Pancreas (tissue), 10 donors: Measurements from ENCODE around the gene FRMD4A. TPM values are rescaled to one million over a fixed set of nuclear protein-coding genes. Genes with fewer than 3 reads are reported as not detected.

Experiments used
- ATAC-seq, 4 donors: fragments of 200-7000 bp; cut with Tn5 transposase; one replicate each; pipeline versions ENCODE4 v1.8.0 to v1.9.1; 2020; ENCODE audit warnings: mild to moderate bottlenecking in 4 of 4, moderate library complexity in 4 of 4
- DNase-seq, 6 donors: peaks; one replicate each; pipeline ENCODE4 v3.0.0-alpha.2; 2020
- FAIRE-seq: peaks from 2 replicates; lab custom pipeline; 2012; peaks lifted over from hg19 to GRCh38; lab: Jason Lieb, UNC
- H3K27ac ChIP-seq, 4 donors: fragments of 200-600 bp; sonication (generic); 1 replicate in 3 of 4; 2 replicates in 1 of 4; pipeline versions ENCODE4 v1.5.0 to v1.8.0; 2020
- H3K27me3 ChIP-seq, 4 donors: fragments of 200-600 bp; one replicate each; pipeline ENCODE4 v1.8.0; 2021
- H3K36me3 ChIP-seq, 3 donors: fragments of 200-600 bp; sonication (generic) in 1 of 3; one replicate each; pipeline versions ENCODE4 v1.5.0 to v1.8.0; 2020 to 2021
- H3K4me1 ChIP-seq, 3 donors: fragments of 200-600 bp; one replicate each; pipeline ENCODE4 v1.8.0; 2021
- H3K4me3 ChIP-seq, 4 donors: fragments of 200-600 bp; sonication (generic) in 2 of 4; one replicate each; pipeline versions ENCODE4 v1.5.0 to v1.8.0; 2020 to 2021
- H3K9me3 ChIP-seq, 4 donors: fragments of 200-600 bp; one replicate each; pipeline ENCODE4 v1.8.0; 2021
- CTCF ChIP-seq, 4 donors: fragments of 200-600 bp; sonication (generic) in 3 of 4; IDR thresholded peaks; one replicate each; pipeline versions ENCODE4 v1.5.0 to v1.8.0; 2021; ENCODE audit warnings: antibody characterized with exemption in 4 of 4
- WGBS, 2 donors: extraction: QIAGEN DNeasy Blood & Tissue Kit; methylation state at CpG; one replicate each; pipeline ENCODE4 v1.1.7; 2013; 5-methylcytosine and 5-hydroxymethylcytosine counted together
- intact Hi-C, 3 donors: fragments of 100-400 bp; cut with DNase I; formaldehyde crosslinking; loops; one replicate each; pipeline versions ENCODE4 v1.11.1 to v1.14.2; 2022
- polyA plus RNA-seq, 2 donors: library from polyadenylated mRNA; stranded (reverse); fragments of 200-250 nt; gene quantifications; one replicate each; pipeline ENCODE4 v1.2.3, GENCODE V29; 2013
- total RNA-seq, 6 donors: library from RNA; stranded (reverse); fragmentation: NEBNext Ultra II Directional in 4 of 6; extraction: Animal tissue kit (Norgen Biotek cat#: 25700) in 4 of 6; gene quantifications; one replicate each; pipeline versions ENCODE4 v1.2.1 to v1.2.4, GENCODE V29; 2021 to 2023
- donor health status: healthy with polysubstance abuse.
- donor health status: DM: no; HTN: no; CAD: no; lungs with moderate emphysema.
- donor health status: DM: no; HTN: no; CAD: no.
- donor health status: control.
- donor health status: control.
- donor health status: Bipolar disorder and iron deficiency.
- donor health status: DM: yes; HTN: yes; CAD: no.
- donor health status: DM: no; HTN: no; CAD: no.
- donor health status: DM: no; HTN: no; CAD: no.
- donor health status: DM: yes; HTN: yes; CAD: no.

Gene FRMD4A
- total and polyA plus RNA-seq, 8 donors, result 13.5 to 27.5 (median 18.7) TPM

- no peaks in the 10 kb centered on the region for H3K4me1 ChIP-seq
- no peaks in the 10 kb centered on the region for H3K9me3 ChIP-seq
- no peak overlapping the region for H3K27ac ChIP-seq
- no peak for TF ChIP-seq CTCF (IDR thresholded peaks at IDR 0.05)
- no peak overlapping the region for H3K4me3 ChIP-seq
- WGBS, 2 donors, result 75 to 84% methylated on average over 3 of the region's 3 CpGs
- ATAC-seq, result no peak
- FAIRE-seq, result no peak
- no peaks in the 10 kb centered on the region for H3K27me3 ChIP-seq
- H3K36me3 ChIP-seq, result no peaks in the 10 kb centered on the region
- DNase-seq, result no peak
- intact Hi-C loops, result no loop called here
Measured at GRCh38 chr10:14270370-14270769, 60.4 kb downstream of the FRMD4A start.

- 93 to 95% methylated on average over 4 of the region's 4 CpGs for WGBS, 2 donors
- no peaks in the 10 kb centered on the region for H3K9me3 ChIP-seq
- intact Hi-C loops, result no loop called here
- H3K36me3 ChIP-seq, result no peaks in the 10 kb centered on the region
- H3K27me3 ChIP-seq, result no peaks in the 10 kb centered on the region
- H3K27ac ChIP-seq, result no peak overlapping the region
- TF ChIP-seq CTCF (IDR thresholded peaks at IDR 0.05), result no peak
- H3K4me1 ChIP-seq, result peaks cover 0 to under 1% (median 0%) of the 10 kb centered on the region in 3 donors
- no peak for FAIRE-seq
- H3K4me3 ChIP-seq, result no peak overlapping the region
- no peak for ATAC-seq
- DNase-seq, result no peak
Measured at GRCh38 chr10:14265709-14266108, 65.0 kb downstream of the FRMD4A start.

GRCh38 chr10:14262836-14263425 is 67.8 kb downstream of the FRMD4A start:
- 90 to 91% methylated on average over 15 of the region's 15 CpGs for WGBS, 2 donors
- Histone ChIP-seq H3K36me3 (no peaks in the 10 kb centered on the region), H3K4me3 (no peak overlapping the region), H3K4me1 (peaks cover 0 to 15% (median 0%) of the 10 kb centered on the region in 3 donors), H3K27ac (no peak overlapping the region), H3K27me3 (no peaks in the 10 kb centered on the region), H3K9me3 (no peaks in the 10 kb centered on the region)
- FAIRE-seq, result no peak
- no peak for DNase-seq
- no peak for TF ChIP-seq CTCF (IDR thresholded peaks at IDR 0.05)
- no peak for ATAC-seq
- intact Hi-C loops, result no loop called here

- WGBS, 2 donors, result 85% methylated on average over 2 of the region's 2 CpGs
- ATAC-seq (no peak), FAIRE-seq (no peak), DNase-seq (no peak)
- H3K36me3 ChIP-seq, result no peaks in the 10 kb centered on the region
- peaks cover 0 to 15% (median 0%) of the 10 kb centered on the region in 3 donors for H3K4me1 ChIP-seq
- no peak for TF ChIP-seq CTCF (IDR thresholded peaks at IDR 0.05)
- H3K27me3 ChIP-seq, result no peaks in the 10 kb centered on the region
- H3K9me3 ChIP-seq, result no peaks in the 10 kb centered on the region
- no peak overlapping the region for H3K27ac ChIP-seq
- no peak overlapping the region for H3K4me3 ChIP-seq
- intact Hi-C loops, result no loop called here
Measured at GRCh38 chr10:14261336-14261735, 69.4 kb downstream of the FRMD4A start.
